DLD1 (cell line): ENCODE measurements around the gene NCOA4.
"Not testable (repeated sequence)": the region's sequence is repeated elsewhere in the genome, so short reads cannot be mapped to it uniquely, and the experiment has no call there.

Experiments
- in situ Hi-C: cut with HindIII; loops from 2 replicates; pipeline ENCODE4 v1.10.0; 2017; ENCODE audit warnings: low sequenced_read_pairs

NCOA4 gene

DNA sequence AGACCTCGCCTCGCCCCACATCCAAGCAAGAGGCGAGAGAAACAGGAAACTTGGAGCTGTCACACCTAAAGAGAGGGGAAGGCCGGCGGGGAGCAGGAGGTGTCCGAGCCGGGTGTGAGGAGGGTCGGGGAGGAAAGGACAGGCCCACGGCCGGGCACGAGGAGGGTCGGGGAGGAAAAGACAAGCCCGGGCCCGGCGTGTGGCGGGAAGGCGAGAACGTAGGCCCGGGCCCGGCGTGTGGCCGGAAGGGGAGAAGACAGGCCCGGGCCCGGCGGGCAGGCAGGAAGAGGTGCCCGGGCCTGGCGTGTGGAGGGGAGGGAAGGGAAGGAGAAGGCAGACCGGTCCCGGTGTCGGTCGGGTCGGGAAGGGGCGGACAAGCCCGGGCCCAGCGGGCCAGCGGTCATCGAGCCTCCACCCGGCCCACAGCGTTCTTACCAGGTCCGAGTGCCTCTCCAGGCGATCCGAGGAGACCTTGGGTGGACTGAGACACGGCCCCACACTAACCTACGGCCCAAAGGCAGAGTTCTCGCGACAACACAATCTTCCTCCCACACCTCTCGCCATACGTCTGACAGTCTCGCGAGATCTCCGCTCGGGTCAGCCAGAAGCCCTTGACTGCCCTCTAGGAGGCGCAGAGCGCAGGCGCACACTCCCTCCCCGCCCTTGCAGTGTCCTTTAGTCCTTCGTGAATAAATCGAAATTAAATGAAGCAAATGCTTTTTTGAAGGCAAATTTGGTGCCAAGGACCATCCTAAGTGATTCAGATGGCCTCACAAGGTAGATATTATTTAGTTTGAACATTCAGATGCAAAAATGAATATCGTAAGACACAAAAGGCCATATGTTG is at the start of gene NCOA4:
Gene NCOA4 (minus strand): TSS at position 533 of the 847 bp plus-strand sequence. CDS start 13,943 bp downstream, outside the sequence.
- in situ Hi-C loops: no loop called here

DNA sequence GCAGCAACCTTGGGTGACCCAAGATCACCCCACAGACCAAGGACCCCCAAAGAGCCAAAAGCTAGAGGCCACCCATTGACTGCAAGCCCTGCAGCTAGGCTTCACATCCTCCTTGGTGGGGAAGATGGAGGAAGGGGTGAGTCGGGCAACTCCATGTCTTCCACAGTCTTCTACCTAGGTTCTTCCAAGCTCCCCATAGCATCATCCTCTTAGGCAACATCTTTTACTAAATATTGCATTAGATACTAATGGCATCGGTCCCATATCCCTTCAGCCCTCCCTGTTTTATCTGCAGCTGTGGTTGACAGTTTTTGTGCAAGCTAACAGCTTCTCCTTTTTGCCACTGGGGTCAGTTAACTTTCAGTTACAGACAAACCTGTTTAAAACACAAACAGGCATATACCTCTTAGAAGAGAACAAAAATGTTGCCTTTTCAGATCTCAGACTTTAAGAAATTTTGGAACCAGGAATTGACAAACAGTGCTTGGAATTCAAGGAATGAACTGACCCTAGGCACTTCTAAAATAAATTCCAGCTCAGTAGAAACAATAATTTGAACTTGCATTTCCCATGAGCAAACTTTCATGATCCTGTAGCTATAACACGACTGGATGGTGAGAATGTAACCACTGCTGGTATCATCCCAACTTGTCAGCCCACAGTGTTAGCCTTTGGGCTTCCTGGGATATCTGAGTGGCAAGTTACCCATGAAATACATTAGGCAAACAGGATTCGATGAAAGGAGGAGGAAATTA is 49.6 kb upstream of the NCOA4 start:
- in situ Hi-C loops: no loop called here

- in situ Hi-C loops: no loop called here
Measured at GRCh38 chr10:46077731-46078413, 47.4 kb upstream of the NCOA4 start.

DNA sequence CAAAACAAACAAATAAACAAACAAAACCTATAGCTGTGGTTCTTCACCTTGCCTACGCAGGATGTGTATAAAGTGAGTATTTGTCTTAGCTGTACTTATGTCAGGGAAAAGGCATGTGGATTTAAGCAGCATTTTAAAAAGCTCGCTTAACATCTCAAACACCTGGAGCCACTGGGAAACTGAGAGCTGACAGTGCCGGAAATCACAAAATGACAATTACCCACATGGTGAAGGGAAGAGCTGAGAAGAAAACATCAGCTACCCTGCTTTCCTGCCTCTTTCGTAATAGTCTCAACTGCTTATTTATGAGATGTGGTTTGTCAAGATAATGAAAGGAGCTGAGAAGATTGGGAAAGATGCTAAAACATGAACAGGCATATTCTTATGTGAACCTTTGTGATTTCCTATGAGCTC is 46.7 kb upstream of the NCOA4 start:
- in situ Hi-C loops: no loop called here

DNA sequence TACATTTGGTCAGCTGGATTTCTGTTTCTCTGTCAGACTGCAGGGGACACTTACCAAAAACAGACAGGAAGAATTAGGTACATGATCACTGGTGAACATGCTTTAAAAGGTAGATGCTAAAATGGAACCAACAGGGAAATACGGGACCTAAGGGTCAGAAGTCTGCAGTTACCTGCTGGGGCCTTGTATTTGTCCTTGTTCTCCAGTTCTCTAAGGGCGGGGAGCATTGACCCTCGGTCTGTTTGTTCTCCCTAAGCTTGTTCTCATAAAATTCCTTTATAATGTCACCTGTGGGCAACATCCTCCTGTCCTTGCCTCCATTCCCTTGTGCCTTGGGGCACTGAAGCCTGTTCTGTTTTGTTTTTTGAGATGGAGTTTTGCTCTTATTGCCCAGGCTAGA is 45.4 kb upstream of the NCOA4 start:
- in situ Hi-C loops: no loop called here

DNA sequence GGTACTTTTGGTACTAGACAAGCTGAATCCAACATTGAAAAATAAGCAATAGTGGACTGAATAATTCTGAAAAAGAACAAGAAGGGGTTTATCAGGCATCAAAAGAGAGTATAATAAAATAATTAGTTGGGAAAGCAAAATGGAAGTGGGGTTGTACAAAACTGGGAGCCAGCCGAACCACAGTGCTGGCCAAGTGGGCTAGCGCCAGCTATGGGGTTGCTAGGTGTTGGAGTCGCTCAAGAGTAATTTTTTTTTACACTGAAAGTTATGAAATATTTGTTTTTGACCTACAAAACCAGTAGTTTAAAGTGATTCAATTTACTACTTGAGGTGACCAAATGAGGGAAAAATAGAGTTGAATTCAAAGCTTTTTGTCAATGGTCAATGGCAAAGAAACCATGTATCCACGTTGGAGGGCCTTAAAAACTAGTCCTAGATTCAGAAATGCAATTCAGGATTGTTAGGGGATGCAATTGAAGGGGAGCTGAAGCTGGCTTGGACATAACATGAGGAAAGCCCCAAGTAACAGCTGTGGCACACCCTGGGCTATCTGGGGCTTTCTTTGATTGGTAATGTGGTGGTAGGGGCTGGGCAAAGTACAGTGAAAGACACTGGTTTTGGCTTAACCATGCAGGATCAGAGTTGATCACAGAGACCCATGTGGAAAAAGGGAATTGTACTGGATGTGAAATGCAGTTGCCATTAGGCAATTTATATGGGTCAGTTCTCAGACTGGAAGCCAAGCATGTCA is 43.9 kb upstream of the NCOA4 start:
- in situ Hi-C loops: no loop called here

DNA sequence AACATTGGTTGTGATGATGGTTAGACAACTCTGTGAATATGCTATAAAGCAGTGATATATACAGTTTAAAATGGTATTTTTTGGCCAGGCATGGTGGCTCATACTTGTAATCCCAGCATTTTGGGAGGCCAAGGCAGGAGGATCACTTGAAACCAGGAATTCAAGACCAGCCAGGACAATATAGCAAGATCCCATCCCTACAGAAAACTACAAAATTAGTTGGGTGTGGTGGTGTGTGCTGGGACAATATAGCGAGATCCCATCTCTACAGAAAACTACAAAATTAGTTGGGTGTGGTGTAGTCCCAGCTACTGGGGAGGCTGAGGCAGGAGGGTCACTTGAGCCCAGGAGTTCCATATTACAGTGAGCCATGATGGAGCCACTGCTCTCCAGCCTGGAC is 43.1 kb upstream of the NCOA4 start:
- in situ Hi-C loops: no loop called here

DNA sequence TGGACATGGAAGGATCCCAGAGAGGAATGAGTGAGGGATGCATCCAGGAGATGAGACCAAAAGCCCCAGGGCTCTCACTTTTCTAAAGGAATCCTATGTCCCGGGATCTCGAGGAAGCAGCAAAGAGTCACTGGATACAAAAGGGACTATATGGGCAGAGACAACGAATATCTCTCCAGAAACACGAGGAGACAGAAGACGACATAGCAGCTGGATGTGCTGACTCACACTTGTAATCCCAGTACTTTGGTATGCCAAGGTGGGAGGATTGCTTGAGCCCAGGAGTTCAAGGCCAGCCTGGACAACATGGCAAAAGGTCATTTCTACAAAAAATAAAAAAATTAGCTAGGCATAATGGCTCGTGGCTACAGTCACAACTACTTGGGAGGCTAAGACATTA is 40.3 kb upstream of the NCOA4 start:
- in situ Hi-C loops: no loop called here

GRCh38 chr10:46069771-46070463 is 39.5 kb upstream of the NCOA4 start:
- in situ Hi-C loops: no loop called here

DNA sequence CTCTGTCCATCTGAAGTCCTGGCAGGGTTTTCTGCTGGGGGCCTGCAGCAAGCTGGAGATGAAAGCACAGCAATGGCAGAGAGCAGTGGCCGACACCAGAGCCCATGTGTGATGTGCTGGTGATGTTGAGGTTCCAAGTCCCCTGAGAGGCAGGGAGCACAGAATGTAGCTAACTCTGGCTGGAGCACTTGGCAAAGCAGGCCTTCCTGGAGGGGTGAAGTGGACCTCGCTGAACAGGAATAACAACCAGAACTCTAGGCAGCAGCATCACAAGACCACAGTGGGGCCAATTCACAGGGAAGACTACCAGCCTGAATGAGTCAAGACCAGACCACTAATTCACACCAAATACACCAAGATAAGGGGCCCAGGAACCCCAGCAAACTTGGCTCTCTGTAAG is 38.5 kb upstream of the NCOA4 start:
- in situ Hi-C loops: no loop called here

DNA sequence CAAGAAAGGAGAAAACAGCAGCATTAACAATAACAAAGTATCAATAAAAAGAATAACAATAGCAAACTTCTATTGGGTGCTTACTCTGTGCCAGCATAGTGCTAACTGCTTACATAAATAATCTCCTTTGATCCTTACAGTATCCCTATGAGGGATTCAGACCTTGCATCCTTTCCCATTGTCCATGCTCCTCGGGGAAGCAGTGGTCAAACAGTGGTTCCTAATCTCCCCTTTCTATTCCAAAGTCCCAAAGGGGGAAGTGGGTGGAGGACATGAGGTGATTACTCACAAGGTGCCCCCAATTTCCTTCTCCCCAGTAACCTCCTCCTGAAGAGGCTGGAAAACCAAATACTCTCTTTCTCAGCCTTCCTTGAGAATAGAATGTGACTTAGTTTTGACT is 37.7 kb upstream of the NCOA4 start:
- in situ Hi-C loops: no loop called here

DNA sequence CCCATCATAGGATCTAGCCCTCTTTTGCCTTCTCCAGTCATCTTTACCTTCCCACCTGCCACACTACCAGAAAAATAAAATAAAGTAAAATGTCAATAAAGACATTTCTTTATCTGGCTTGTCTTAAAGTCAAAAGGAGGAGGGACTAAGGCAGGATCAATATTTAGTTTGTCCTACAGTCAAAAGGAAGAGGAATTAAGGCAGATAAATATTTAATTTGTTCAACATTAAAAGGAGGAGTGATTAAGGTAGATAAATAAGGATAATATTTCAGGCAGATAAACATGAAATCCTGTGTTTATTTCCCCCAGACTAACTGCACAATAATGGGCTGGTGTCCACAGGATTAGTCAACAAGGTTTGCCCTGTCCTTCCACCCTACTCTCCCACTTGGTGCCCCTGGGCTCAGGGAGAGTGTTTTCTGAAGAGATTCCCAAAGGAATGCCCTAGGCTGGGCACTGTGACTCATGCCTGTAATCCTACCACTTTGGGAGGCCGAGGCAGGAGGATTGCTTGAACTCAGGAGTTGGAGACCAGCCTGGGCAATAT is 33.9 kb upstream of the NCOA4 start:
- in situ Hi-C loops: no loop called here

- in situ Hi-C loops: no loop called here
Measured at GRCh38 chr10:46062723-46063428, 32.5 kb upstream of the NCOA4 start.

- in situ Hi-C loops: no loop called here
Measured at GRCh38 chr10:46060706-46061105, 30.3 kb upstream of the NCOA4 start.

DNA sequence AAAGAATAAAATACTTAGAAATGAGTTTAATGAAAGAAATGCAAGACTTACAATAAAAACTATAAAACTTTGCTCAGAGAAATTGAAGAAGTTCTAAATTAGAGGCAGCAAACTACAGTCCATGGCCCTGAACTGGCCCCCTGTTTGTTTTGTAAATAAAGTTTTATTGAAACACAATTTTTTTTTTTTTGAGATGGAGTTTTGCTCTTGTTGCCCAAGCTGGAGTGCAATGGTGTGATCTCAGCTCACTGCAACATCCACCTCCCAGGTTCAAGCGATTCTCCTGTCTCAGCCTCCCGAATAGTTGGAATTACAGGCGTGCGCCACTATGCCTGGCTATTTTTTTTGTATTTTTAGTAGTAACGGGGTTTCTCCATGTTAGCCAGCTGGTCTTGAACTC is 27.5 kb upstream of the NCOA4 start:
- in situ Hi-C loops: not testable (repeated sequence)

GRCh38 chr10:46057038-46057437 is 26.6 kb upstream of the NCOA4 start:
- in situ Hi-C loops: no loop called here

DNA sequence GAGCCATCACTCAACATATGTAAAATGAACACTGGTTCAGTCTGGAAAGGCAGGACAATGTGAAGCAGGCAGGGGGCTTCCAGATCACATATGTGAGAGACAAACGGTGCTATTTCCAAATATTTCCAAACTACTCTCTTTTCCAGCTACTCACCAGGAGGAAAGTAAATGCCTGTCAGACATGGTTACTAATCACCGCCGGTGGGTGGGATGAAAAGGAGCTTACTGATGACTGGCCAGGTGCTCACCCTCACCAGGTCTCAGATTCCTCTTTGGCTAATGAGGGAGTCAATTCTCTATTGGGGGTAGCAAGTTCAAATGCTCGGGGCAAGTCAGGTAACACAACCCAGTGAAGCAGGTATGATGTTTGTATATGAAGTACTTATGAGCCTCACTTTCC is 25.3 kb upstream of the NCOA4 start:
- in situ Hi-C loops: no loop called here

GRCh38 chr10:46053534-46054434 is 23.4 kb upstream of the NCOA4 start:
- in situ Hi-C loops: no loop called here
